ENCODE measurements around the gene JMJD8.

- no peak for TF ChIP-seq EP300 (IDR thresholded peaks at IDR 0.05)
- TF ChIP-seq CTCF (IDR thresholded peaks at IDR 0.05), result no peak
- no peak for TF ChIP-seq POLR2A (IDR thresholded peaks at IDR 0.05)
Observed at GRCh38 chr16:704552-705380, 20.6 kb upstream of the JMJD8 start.

Measured in ovary (tissue), 3 donors.